ENCODE results near the gene CPSF4.

CPSF4 gene

DNA sequence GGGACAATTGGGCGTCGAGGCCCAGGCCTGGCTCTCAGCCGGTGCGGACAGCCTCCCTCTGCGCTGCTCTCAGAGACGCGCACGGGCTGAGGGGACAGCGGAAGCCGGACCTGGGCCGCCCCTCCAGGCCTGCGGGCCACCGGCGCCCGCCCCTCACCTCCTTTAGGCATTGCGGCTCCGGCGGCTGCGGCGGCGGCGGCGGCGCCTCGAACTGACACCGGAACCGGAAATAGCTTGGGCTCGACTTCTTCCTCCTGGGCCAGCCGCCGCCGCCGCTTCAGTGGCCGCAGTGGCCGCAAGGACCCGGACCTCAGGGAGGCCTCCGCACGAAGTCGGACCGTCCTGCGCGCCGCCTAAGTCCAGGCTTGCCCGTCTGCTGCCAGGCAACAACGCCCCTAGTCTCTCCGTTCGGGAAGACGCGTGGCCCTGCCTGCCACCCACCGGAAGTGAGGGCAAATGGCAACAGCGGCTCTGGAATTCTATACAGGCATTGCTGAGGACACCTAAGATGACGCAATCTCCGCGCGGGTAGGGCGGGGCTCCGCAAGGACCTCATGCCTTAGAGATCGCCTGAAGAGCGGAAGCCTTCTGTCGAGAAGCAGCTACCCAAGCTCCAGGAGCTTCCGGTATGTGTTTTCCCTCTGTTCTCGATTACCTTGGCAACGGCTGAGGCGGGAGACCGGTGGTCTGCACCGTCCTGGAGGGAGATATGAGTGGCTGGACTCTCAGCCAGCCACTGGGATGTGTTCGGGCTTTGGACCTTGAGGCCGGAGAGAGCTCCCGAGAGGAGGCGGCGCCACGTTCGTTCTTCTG lies 30.2 kb upstream of the CPSF4 start, which contains the start of the genes BUD31 and PDAP1 (continued):
- TF ChIP-seq ATF2 (tag by site-specific recombination; IDR thresholded peaks at IDR 0.05; ENCODE audit: low read depth): peak; percentile 96
- TF ChIP-seq ZNF324 (tag by site-specific recombination; IDR thresholded peaks at IDR 0.05): peak; percentile 99
- no peak for TF ChIP-seq ZNF138 (tag by site-specific recombination; IDR thresholded peaks at IDR 0.05; ENCODE audit: borderline replicate concordance)
- peak; percentile 85 for TF ChIP-seq ZBTB21 (tag by site-specific recombination; IDR thresholded peaks at IDR 0.05)
- TF ChIP-seq ZNF837 (tag by site-specific recombination; IDR thresholded peaks at IDR 0.05): no peak
- TF ChIP-seq ZBTB11 (tag by site-specific recombination; conservative IDR thresholded peaks at IDR 0.05; ENCODE audit: low read depth): peak; percentile 95
- no peak for TF ChIP-seq ZNF585B (tag by site-specific recombination; IDR thresholded peaks at IDR 0.05)
- TF ChIP-seq PATZ1 (tag by site-specific recombination; IDR thresholded peaks at IDR 0.05): peak; percentile 15; the same call in 1 of the 2 replicates
- TF ChIP-seq KLF8 (tag by site-specific recombination; IDR thresholded peaks at IDR 0.05): peak; percentile 95
- no peak for TF ChIP-seq ZNF280C (tag by site-specific recombination; IDR thresholded peaks at IDR 0.05)
- no peak for TF ChIP-seq ZNF311 (tag by site-specific recombination; IDR thresholded peaks at IDR 0.05; ENCODE audit: borderline replicate concordance)
- TF ChIP-seq, protein P1, sequence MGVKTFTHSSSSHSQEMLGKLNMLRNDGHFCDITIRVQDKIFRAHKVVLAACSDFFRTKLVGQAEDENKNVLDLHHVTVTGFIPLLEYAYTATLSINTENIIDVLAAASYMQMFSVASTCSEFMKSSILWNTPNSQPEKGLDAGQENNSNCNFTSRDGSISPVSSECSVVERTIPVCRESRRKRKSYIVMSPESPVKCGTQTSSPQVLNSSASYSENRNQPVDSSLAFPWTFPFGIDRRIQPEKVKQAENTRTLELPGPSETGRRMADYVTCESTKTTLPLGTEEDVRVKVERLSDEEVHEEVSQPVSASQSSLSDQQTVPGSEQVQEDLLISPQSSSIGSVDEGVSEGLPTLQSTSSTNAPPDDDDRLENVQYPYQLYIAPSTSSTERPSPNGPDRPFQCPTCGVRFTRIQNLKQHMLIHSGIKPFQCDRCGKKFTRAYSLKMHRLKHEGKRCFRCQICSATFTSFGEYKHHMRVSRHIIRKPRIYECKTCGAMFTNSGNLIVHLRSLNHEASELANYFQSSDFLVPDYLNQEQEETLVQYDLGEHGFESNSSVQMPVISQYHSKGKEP (tag by site-specific recombination; IDR thresholded peaks at IDR 0.05): peak; percentile 12; the same call in 1 of the 2 replicates
- peak; percentile 90 for TF ChIP-seq SP7 (tag by site-specific recombination; IDR thresholded peaks at IDR 0.05)
- peak; percentile 87 for TF ChIP-seq SP3 (tag by site-specific recombination; IDR thresholded peaks at IDR 0.05)
- TF ChIP-seq, protein P2, sequence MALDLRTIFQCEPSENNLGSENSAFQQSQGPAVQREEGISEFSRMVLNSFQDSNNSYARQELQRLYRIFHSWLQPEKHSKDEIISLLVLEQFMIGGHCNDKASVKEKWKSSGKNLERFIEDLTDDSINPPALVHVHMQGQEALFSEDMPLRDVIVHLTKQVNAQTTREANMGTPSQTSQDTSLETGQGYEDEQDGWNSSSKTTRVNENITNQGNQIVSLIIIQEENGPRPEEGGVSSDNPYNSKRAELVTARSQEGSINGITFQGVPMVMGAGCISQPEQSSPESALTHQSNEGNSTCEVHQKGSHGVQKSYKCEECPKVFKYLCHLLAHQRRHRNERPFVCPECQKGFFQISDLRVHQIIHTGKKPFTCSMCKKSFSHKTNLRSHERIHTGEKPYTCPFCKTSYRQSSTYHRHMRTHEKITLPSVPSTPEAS (tag by site-specific recombination; IDR thresholded peaks at IDR 0.05): no peak
- TF ChIP-seq ZNF510 (tag by site-specific recombination; IDR thresholded peaks at IDR 0.05; ENCODE audit: insufficient replicate concordance): no peak
- TF ChIP-seq ZNF223 (tag by site-specific recombination; IDR thresholded peaks at IDR 0.05): no peak
- TF ChIP-seq MEIS1 (CRISPR knock-in tag; IDR thresholded peaks at IDR 0.05; ENCODE audit: borderline replicate concordance): no peak
- peak; percentile 92 for TF ChIP-seq ZNF501 (tag by site-specific recombination; IDR thresholded peaks at IDR 0.05)
- TF ChIP-seq ZXDB (tag by site-specific recombination; IDR thresholded peaks at IDR 0.05): peak; percentile 91
- TF ChIP-seq ZNF792 (tag by site-specific recombination; IDR thresholded peaks at IDR 0.05): no peak
- TF ChIP-seq ELK4 (IDR thresholded peaks at IDR 0.05; ENCODE audit: borderline replicate concordance, low read depth, low read length): no peak; the same call in 1 of the 2 replicates
- no peak for TF ChIP-seq ZNF530 (tag by site-specific recombination; IDR thresholded peaks at IDR 0.05; ENCODE audit: low read depth)
- no peak for TF ChIP-seq ZBTB7A (tag by site-specific recombination; IDR thresholded peaks at IDR 0.05; ENCODE audit: low read depth)
- TF ChIP-seq KLF9 (tag by site-specific recombination; IDR thresholded peaks at IDR 0.05; ENCODE audit: low read depth): peak; percentile 62; the same call in 1 of the 2 replicates
- no peak for TF ChIP-seq ZNF777 (tag by site-specific recombination; IDR thresholded peaks at IDR 0.05; ENCODE audit: borderline replicate concordance)
